ENCODE data around the gene CLBA1. TPM values are rescaled to one million over a fixed set of nuclear protein-coding genes. Genes with fewer than 3 reads are reported as not detected.
"Not testable (repeated sequence)": the region's sequence is repeated elsewhere in the genome, so short reads cannot be mapped to it uniquely, and the experiment has no call there.

Gene CLBA1
- polyA plus RNA-seq, 1 donor = 25.0 TPM

DNA sequence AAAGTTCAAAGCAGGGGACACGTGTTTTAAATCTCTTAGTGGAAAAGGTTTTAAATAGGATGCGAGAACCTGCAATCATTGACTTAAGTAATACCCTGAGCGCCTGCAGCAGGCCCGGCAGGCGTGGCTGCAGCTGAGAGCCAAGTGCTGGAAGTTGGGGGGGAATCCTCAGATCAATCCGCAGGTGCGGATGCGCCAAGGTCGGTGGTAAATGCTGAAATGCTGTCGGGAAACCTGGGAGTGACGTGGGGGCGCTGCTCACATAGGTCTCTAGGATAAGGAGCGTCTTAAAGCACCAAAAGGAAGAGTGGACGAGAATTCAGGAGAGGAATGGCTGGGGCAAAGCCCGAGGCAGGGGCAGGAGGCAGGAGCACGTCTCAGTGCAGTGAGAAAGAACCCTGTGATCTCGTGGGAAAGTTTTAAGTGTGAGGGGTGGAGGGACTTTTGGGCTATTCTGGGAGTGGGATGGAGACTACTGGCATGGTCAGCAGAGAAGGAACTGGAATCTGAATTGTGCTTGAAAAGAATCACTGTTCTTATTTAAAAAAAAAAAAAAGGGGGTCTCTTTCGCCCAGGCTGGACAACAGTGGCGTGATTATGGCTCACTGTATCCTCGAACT, 36.2 kb downstream of the CLBA1 start:
- DNase-seq = peak; percentile 46

- DNase-seq = no peak
These were observed 36.7 kb downstream of the CLBA1 start for GRCh38 chr14:105022276-105022670.

- DNase-seq = no peak
These were observed 37.6 kb downstream of the CLBA1 start for GRCh38 chr14:105023144-105023543.

GRCh38 chr14:105023791-105024480, 38.3 kb downstream of the CLBA1 start:
- no peak for DNase-seq

DNA sequence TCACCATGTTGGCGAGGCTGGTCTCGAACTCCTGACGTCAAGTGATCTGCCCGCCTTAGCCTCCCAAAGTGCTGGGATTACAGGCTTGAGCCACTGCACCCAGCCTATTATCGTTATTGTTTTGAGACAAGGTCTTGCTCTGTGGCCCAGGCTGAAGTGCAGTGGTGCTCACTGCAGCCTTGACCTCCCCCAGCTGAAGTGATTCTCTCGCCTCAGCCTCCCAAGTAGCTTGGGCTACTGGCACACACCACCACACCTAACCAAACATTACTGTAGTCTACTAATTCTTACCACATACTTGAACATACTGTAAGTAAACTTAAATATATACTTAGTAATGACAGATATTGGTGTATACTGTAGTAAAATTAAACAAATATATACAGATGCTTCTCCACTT, 39.8 kb downstream of the CLBA1 start:
- DNase-seq = no peak

GRCh38 chr14:105026033-105026785, 40.6 kb downstream of the CLBA1 start:
- DNase-seq = no peak

GRCh38 chr14:105026802-105027563, 41.4 kb downstream of the CLBA1 start:
- no peak for DNase-seq

DNA sequence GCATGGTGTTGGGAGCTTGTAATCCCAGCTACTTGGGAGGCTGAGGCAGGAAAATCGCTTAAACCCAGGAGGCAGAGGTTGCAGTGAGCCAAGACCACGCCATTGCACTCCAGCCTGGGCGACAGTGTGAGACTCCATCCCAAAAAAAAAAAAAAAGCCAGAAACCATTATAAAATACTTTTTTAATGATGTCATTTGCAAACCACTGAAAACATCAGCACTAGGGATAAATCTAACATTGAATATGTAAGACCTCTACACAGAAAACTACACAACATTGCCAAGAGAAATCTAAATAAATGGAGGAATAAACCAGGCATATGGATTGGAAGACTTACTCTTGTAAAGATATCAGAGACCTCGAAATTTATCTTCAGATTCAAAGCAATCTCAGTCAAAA, 42.1 kb downstream of the CLBA1 start:
- not testable (repeated sequence) for DNase-seq

GRCh38 chr14:105028251-105028927, 42.8 kb downstream of the CLBA1 start:
- no peak for DNase-seq

GRCh38 chr14:105029402-105029801, 43.8 kb downstream of the CLBA1 start:
- no peak for DNase-seq

DNA sequence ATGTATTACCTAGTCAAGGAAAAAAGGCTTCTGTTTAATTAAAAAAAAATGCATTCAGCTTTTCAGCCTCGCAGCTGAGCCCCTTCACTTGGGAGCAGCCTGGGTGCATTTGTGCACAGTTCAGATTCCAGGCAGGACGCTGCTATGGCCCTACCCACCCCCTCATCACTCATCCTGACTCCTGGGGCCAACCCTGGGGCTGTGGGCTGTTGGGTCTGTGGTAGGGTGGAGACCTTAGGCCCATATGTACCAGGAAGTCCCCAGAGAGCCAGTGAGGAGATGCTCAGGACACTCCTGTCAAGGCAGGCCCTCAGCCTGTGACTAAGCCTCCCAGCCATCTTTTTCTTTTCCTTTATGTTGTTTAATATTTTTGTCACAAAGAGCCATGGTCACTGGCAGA, 44.6 kb downstream of the CLBA1 start:
- DNase-seq = no peak

- no peak for DNase-seq
These were observed 45.3 kb downstream of the CLBA1 start for GRCh38 chr14:105030836-105031396.

- not testable (repeated sequence) for DNase-seq
These were observed 46.9 kb downstream of the CLBA1 start for GRCh38 chr14:105032451-105032901.

- DNase-seq = not testable (repeated sequence)
These were observed 47.9 kb downstream of the CLBA1 start for GRCh38 chr14:105033412-105033900.

- DNase-seq = no peak
These were observed 48.9 kb downstream of the CLBA1 start for GRCh38 chr14:105034315-105035039.

DNA sequence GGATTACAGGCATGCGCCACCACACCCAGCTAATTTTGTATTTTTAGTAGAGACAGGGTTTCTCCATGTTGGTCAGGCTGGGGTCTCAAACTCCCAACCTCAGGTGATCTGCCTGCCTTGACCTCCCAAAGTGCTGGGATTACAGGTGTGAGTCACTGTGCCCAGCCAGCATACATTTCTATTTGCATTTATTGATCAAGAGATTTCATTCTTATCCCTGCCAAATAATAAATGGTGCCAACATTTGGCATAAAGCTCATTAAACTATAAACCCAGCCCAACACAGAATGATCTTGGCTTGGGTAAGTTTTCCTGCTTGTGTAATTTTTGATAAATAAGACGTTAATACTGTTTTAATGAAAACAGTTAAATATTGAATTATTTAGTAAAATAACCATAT, 50.0 kb downstream of the CLBA1 start:
- not testable (repeated sequence) for DNase-seq

DNA sequence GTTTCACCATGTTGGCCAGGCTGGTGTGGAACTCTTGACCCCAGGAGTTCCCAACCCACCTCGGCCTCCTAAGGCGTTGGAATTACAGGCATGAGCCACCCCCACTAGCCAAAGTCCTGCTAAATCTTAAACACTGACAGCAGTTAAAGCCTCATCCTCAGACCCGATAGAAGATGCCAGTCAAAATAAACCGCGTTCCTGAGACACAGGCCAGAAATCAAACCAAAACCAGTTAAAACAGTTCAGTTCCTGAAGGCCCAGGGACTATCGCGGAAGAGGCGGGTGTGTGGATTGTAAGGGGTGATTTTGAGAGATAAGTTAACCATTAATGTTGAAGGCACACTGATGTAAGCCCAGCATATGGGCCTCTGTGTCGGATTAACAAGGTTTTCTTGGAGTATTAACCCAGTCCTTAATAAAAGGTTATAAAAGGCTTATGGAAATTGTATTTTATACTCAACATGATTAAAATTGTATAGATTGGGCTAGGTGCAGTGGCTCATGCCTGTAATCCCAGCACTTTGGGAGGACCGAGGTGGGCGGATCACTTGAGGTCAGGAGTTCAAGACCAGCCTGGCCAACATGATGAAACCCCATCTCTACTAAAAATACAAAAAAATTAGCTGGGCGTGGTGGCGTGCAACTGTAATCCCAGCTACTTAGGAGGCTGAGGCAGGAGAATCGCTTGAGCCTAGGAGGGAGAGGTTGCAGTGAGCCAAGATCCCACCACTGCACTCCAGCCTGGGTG, 54.0 kb downstream of the CLBA1 start:
- DNase-seq = no peak

DNA sequence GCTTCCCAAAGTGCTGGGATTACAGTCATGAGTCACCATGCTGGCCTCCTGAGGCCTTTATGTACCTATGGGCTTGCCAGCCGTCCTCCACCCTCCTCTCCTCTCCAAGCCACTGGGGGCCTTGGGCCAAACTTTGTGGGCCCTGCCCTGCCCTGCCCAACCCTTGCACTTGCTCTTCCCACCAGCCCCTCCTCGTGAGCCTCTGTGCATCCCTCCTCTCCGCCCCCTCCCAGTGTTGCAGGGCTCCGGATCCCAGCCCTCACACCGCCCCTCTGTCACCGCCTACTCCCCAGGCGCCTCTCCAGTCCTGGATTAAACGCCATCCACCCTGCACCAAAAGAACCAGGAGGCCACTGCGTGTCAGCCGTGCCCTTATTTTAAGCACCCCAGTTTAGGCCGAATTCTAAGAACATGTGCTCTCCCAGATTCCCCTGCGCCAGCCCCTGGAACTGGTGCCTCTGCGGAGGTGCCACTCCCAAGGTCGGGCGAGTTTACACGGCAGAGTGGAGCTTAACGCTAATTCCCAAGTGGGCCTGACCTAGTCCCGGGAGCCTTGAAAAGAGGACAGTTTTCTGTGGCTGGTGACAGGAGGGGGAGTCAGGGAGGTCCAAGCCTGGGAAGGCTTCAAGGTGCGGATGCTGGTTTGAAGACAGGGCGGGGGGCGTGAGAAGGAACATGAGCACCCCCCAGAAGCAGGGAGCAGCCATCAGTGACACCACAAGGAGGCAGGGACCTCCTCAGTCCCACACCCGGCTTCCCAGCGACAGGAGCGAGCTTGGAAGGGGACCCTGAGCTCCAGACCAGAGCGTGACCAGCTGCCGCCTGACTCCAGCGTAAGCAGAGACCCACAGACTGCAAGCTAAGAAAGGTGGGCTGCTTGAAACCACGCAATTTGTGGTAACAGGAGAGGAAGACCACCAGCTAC, 56.5 kb downstream of the CLBA1 start:
- no peak for DNase-seq

DNA sequence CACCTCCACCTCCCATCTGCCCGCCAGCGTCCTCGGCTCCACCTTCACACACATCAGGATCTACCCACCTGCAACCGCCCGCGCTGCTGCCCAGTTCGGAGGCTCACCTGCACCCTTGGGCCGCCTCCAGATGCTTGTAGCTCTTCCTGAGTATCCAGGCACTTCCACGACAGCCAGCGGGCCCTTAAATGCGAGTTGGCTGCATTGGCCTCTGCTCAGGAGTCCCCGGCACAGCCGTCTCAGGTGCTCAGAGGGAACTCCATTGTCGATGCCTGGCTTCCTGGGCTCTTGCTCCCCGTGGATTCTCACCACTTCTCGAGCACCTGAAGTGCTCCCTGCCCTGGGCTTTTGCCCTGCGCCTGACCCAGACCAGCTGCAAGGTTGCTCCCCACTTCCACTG, 57.2 kb downstream of the CLBA1 start:
- DNase-seq = no peak

All from left kidney (tissue), 2 donors.